Fibroblast of lung (primary cell): ENCODE results near the gene RAB3A. TPM values are rescaled to one million over a fixed set of nuclear protein-coding genes. Genes with fewer than 3 reads are reported as not detected.
"Not testable (repeated sequence)": the region's sequence is repeated elsewhere in the genome, so short reads cannot be mapped to it uniquely, and the experiment has no call there.

ENCODE experiments used
- DNase-seq, 2 donors: peaks; one replicate each; pipeline versions ENCODE4 v3.0.0 to v3.0.0-alpha.2; 2010; ENCODE audit warnings: low read depth in 2 of 2
- H2AFZ ChIP-seq: 2 replicates; pipeline ENCODE4 v1.5.1; 2012; ENCODE audit warnings: low read length, control low read depth, inconsistent platforms
- H3K27ac ChIP-seq: 2 replicates; pipeline ENCODE4 v1.5.1; 2011; ENCODE audit warnings: low read length, control low read depth; ENCODE audit not compliant: insufficient read depth
- H3K27me3 ChIP-seq: 2 replicates; pipeline ENCODE4 v1.5.1; 2011; ENCODE audit warnings: mild to moderate bottlenecking, low read length; ENCODE audit not compliant: control insufficient read depth, insufficient read depth
- H3K36me3 ChIP-seq: 2 replicates; pipeline ENCODE4 v1.5.1; 2011; ENCODE audit warnings: low read length; ENCODE audit not compliant: control insufficient read depth, insufficient read depth
- H3K4me1 ChIP-seq: 2 replicates; pipeline ENCODE4 v1.5.1; 2011; ENCODE audit warnings: low read length; ENCODE audit not compliant: control insufficient read depth, insufficient read depth; ENCODE audit errors: extremely low read depth
- H3K4me2 ChIP-seq: 2 replicates; pipeline ENCODE4 v1.5.1; 2011; ENCODE audit warnings: low read length, control low read depth; ENCODE audit not compliant: insufficient read depth; ENCODE audit errors: extremely low read depth
- H3K4me3 ChIP-seq, 4 experiments: fragments of 200-600 bp in 1 of 4; sonication (generic) in 1 of 4; replicated peaks in 1 of 4; 2 replicates each; pipeline ENCODE4 v1.5.1; 2011 to 2016; ENCODE audit warnings: low read length in 4 of 4, low read depth in 3 of 4, mild to moderate bottlenecking in 3 of 4, control low read depth in 2 of 4, inconsistent platforms in 1 of 4, mixed read lengths in 1 of 4; ENCODE audit not compliant: insufficient read depth in 1 of 4; ENCODE audit errors: control extremely low read depth in 1 of 4
- H3K79me2 ChIP-seq: 2 replicates; pipeline ENCODE4 v1.5.1; 2012; ENCODE audit warnings: mild to moderate bottlenecking, low read length, inconsistent platforms; ENCODE audit not compliant: control insufficient read depth, insufficient read depth
- H3K9ac ChIP-seq: 2 replicates; pipeline ENCODE4 v1.5.1; 2011; ENCODE audit warnings: mild to moderate bottlenecking, low read length, control low read depth; ENCODE audit not compliant: insufficient read depth
- H3K9me3 ChIP-seq: 2 replicates; pipeline ENCODE4 v1.5.1; 2012; ENCODE audit warnings: low read depth, low read length; ENCODE audit not compliant: control insufficient read depth, insufficient read depth
- H4K20me1 ChIP-seq: 2 replicates; pipeline ENCODE4 v1.5.1; 2011; ENCODE audit warnings: low read length; ENCODE audit not compliant: control insufficient read depth, insufficient read depth; ENCODE audit errors: extremely low read depth
- CTCF ChIP-seq, 2 donors: IDR thresholded peaks in 1 of 2; conservative IDR thresholded peaks in 1 of 2; 1 replicate in 1 of 2; 2 replicates in 1 of 2; pipeline ENCODE4 v1.5.1; 2011 to 2012; ENCODE audit warnings: low read length in 2 of 2, control low read depth in 1 of 2, inconsistent platforms in 1 of 2, low read depth in 1 of 2, mild to moderate bottlenecking in 1 of 2
- EZH2 ChIP-seq: IDR thresholded peaks from 2 replicates; pipeline ENCODE4 v1.5.1; 2012; ENCODE audit warnings: low read length, control low read depth, mild to moderate bottlenecking; ENCODE audit errors: missing control alignments
- polyA plus RNA-seq, 2 donors: library from polyadenylated mRNA; depleted of rRNA in 1 of 2; stranded (reverse) in 1 of 2; unstranded in 1 of 2; fragments of >200 nt; gene quantifications; 2 replicates each; pipeline ENCODE4 v1.2.1, GENCODE V29; 2011 to 2012; ENCODE audit warnings: missing spikeins in 1 of 2
- total RNA-seq: library from RNA; depleted of rRNA; stranded (reverse); fragments of >200 nt; gene quantifications from 2 replicates; pipeline ENCODE4 v1.2.1, GENCODE V29; 2014

The RAB3A gene
- total and polyA plus RNA-seq, 2 donors (not counting 1 experiment from before 2014, with no cell fraction given): 2.0 to 3.6 TPM

GRCh38 chr19:18216789-18217188, 12.9 kb upstream of the RAB3A start:
- TF ChIP-seq EZH2: no peak
- no peak for TF ChIP-seq CTCF (conservative IDR thresholded peaks at IDR 0.05 in 1 of 2, IDR thresholded peaks at IDR 0.05 in 1 of 2; ENCODE audit: low read depth in 1 of 2, low read length in 2 of 2)
- Histone ChIP-seq H3K79me2 (no peaks in the 10 kb centered on the region), H2AFZ (no peak overlapping the region), H3K27me3 (no peaks in the 10 kb centered on the region), H3K4me1 (peaks cover 4% of the 10 kb centered on the region), H3K36me3 (no peaks in the 10 kb centered on the region), H3K27ac (no peak overlapping the region), H4K20me1 (no peaks in the 10 kb centered on the region), H3K4me2 (no peak overlapping the region), H3K4me3 (no peak overlapping the region), H3K9me3 (no peaks in the 10 kb centered on the region), H3K9ac (no peak overlapping the region)
- no peak for DNase-seq

GRCh38 chr19:18214779-18215433, 11.1 kb upstream of the RAB3A start:
- Histone ChIP-seq H3K79me2 (no peaks in the 10 kb centered on the region), H3K4me2 (peak overlapping the region; percentile 64), H3K27me3 (no peaks in the 10 kb centered on the region), H2AFZ (peak overlapping the region; percentile 74), H3K36me3 (no peaks in the 10 kb centered on the region), H4K20me1 (no peaks in the 10 kb centered on the region), H3K27ac (peak overlapping the region; percentile 47), H3K4me1 (peaks cover 6% of the 10 kb centered on the region), H3K9ac (no peak overlapping the region), H3K4me3 (no peak overlapping the region), H3K9me3 (no peaks in the 10 kb centered on the region)
- TF ChIP-seq EZH2: no peak
- no peak for TF ChIP-seq CTCF (conservative IDR thresholded peaks at IDR 0.05 in 1 of 2, IDR thresholded peaks at IDR 0.05 in 1 of 2; ENCODE audit: low read depth in 1 of 2, low read length in 2 of 2)
- peak; percentile 38 to 55 for DNase-seq

- H3K79me2 ChIP-seq: no peaks in the 10 kb centered on the region
- no peaks in the 10 kb centered on the region for H3K27me3 ChIP-seq
- H3K4me2 ChIP-seq: no peak overlapping the region
- H2AFZ ChIP-seq: no peak overlapping the region
- no peaks in the 10 kb centered on the region for H4K20me1 ChIP-seq
- H3K27ac ChIP-seq: no peak overlapping the region
- no peaks in the 10 kb centered on the region for H3K36me3 ChIP-seq
- H3K4me3 ChIP-seq: no peak overlapping the region
- H3K9me3 ChIP-seq: no peaks in the 10 kb centered on the region
- no peak for DNase-seq
- TF ChIP-seq EZH2: no peak
- TF ChIP-seq CTCF (conservative IDR thresholded peaks at IDR 0.05 in 1 of 2, IDR thresholded peaks at IDR 0.05 in 1 of 2; ENCODE audit: low read depth in 1 of 2, low read length in 2 of 2): no peak
- peaks cover 9% of the 10 kb centered on the region for H3K4me1 ChIP-seq
- H3K9ac ChIP-seq: no peak overlapping the region
Observed at GRCh38 chr19:18211683-18212082, 7.8 kb upstream of the RAB3A start.

GRCh38 chr19:18209912-18210311, 6.1 kb upstream of the RAB3A start:
- not testable (repeated sequence) for DNase-seq, H3K79me2 ChIP-seq, H4K20me1 ChIP-seq, H2AFZ ChIP-seq, H3K4me2 ChIP-seq, H3K4me3 ChIP-seq, H3K9me3 ChIP-seq, H3K36me3 ChIP-seq, H3K27me3 ChIP-seq, H3K9ac ChIP-seq
- peak overlapping the region; percentile 34 for H3K27ac ChIP-seq
- H3K4me1 ChIP-seq: peaks cover 19% of the 10 kb centered on the region
